ENCODE results near the gene ASCC2. TPM values are rescaled to one million over a fixed set of nuclear protein-coding genes. Genes with fewer than 3 reads are reported as not detected.

ASCC2 gene
- polyA plus RNA-seq, 1 experiment: 62.6 TPM

DNA sequence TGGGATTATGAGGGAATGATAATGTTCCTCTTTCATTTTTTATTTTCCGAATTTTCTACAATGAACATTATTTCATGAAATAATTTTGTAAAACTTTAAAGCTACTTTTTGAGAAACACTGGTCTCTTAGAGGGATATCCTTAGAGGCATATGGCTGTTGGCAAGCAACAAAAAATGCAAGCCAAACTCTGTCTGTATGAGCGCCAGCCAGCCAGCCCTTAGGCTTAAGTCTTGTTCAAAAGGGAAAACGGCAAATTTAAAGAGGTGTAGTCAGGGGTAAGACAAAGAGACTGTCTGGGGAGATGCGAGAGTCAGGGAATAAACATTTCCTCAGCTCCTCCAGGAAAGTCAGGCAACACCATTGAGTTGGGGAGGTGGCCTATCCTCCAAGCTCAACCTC lies 22.5 kb downstream of the ASCC2 start:
- H3K4me3 ChIP-seq (ENCODE audit: low read depth, low read length): no peak overlapping the region
- no peak for DNase-seq (ENCODE audit: low read depth)
- H3K36me3 ChIP-seq (ENCODE audit: control insufficient read depth, insufficient read depth, low read length): peaks cover 22% of the 10 kb centered on the region
- no peaks in the 10 kb centered on the region for H3K27me3 ChIP-seq (ENCODE audit: control insufficient read depth, insufficient read depth, low read length)
- CTCF ChIA-PET: no interaction called here
- TF ChIP-seq, protein P1, sequence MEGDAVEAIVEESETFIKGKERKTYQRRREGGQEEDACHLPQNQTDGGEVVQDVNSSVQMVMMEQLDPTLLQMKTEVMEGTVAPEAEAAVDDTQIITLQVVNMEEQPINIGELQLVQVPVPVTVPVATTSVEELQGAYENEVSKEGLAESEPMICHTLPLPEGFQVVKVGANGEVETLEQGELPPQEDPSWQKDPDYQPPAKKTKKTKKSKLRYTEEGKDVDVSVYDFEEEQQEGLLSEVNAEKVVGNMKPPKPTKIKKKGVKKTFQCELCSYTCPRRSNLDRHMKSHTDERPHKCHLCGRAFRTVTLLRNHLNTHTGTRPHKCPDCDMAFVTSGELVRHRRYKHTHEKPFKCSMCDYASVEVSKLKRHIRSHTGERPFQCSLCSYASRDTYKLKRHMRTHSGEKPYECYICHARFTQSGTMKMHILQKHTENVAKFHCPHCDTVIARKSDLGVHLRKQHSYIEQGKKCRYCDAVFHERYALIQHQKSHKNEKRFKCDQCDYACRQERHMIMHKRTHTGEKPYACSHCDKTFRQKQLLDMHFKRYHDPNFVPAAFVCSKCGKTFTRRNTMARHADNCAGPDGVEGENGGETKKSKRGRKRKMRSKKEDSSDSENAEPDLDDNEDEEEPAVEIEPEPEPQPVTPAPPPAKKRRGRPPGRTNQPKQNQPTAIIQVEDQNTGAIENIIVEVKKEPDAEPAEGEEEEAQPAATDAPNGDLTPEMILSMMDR (IDR thresholded peaks at IDR 0.05; ENCODE audit: insufficient read depth, low read depth, low read length): no peak
- POLR2A ChIA-PET: interaction anchor here (0.6 kb wide), 1 partner anchor 205 kb away, joined by 8 read pairs; no protein-coding TSS in a partner anchor

DNA sequence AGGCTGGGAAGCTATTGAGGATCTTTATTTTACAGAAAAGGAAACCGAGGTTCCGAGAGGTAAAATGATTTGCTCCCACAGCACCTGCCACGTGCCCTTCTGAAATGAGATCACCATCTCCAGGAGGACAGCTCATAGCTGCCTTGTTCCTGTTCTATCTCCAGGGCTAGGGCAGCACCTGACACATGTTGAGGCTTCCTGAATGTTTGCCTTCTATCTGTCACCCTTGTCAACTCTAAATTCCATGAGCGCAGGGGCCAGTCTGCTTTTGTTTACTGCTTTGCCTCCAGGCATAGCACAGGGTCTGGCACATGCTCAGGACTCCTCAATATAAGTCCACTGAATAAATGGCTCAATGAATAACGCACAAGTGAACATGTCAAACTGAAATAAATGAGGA lies 24.1 kb downstream of the ASCC2 start:
- Histone ChIP-seq H3K27me3 (ENCODE audit: control insufficient read depth, insufficient read depth, low read length) (no peaks in the 10 kb centered on the region), H3K4me3 (ENCODE audit: low read depth, low read length) (no peak overlapping the region), H3K36me3 (ENCODE audit: control insufficient read depth, insufficient read depth, low read length) (peaks cover 24% of the 10 kb centered on the region)
- DNase-seq (ENCODE audit: low read depth): no peak
- ChIA-PET POLR2A (no interaction called here), CTCF (interaction anchor here (1.0 kb wide), 1 partner anchor 191 kb away, joined by 3 read pairs; no protein-coding TSS in a partner anchor)
- TF ChIP-seq, protein P1 (IDR thresholded peaks at IDR 0.05; ENCODE audit: insufficient read depth, low read depth, low read length): no peak

DNA sequence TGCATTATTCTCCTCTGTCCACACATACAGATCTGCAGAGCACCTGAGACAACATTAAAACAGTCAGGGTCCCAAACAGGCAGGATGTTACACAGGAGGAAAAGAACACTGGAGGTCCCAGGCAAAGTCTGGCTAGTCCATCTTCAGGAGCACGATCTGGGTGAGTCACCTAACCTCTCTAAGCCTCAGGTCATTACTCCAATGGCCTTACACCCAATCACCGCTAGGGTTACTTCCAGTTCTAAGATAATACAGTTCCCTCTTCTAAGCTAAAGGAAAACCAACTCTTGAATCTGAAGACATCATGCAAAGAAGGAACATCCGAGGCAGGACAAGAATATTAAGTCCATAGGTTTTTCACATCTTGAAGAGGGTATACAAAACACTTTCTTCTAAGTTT lies 24.5 kb downstream of the ASCC2 start:
- TF ChIP-seq, protein P1 (IDR thresholded peaks at IDR 0.05; ENCODE audit: insufficient read depth, low read depth, low read length): no peak
- H3K27me3 ChIP-seq (ENCODE audit: control insufficient read depth, insufficient read depth, low read length): no peaks in the 10 kb centered on the region
- ChIA-PET CTCF (no interaction called here), POLR2A (no interaction called here)
- DNase-seq (ENCODE audit: low read depth): no peak
- no peak overlapping the region for H3K4me3 ChIP-seq (ENCODE audit: low read depth, low read length)
- peaks cover 24% of the 10 kb centered on the region for H3K36me3 ChIP-seq (ENCODE audit: control insufficient read depth, insufficient read depth, low read length)

DNA sequence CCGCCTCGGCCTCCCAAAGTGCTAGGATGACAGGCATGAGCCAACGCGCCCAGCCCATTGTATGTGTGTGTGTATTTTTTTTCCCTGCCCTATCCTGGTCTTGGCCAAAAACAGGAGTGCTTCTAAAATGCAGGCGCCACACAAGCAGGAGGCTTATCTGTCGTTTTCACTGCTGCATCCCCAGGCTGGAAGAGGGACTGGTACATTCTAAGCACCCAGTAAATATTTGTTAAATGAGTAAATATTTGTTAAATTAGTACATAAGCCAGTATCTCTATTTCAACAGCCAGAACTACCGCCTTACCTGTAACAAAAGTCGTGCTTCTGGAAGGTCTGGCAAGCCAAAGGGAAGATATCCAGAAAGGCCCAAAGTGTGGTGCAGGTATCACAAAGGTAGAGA lies 24.9 kb downstream of the ASCC2 start:
- POLR2A ChIA-PET: no interaction called here
- H3K36me3 ChIP-seq (ENCODE audit: control insufficient read depth, insufficient read depth, low read length): peaks cover 27% of the 10 kb centered on the region
- CTCF ChIA-PET: no interaction called here
- no peak overlapping the region for H3K4me3 ChIP-seq (ENCODE audit: low read depth, low read length)
- H3K27me3 ChIP-seq (ENCODE audit: control insufficient read depth, insufficient read depth, low read length): no peaks in the 10 kb centered on the region
- TF ChIP-seq, protein P1 (IDR thresholded peaks at IDR 0.05; ENCODE audit: insufficient read depth, low read depth, low read length): no peak
- no peak for DNase-seq (ENCODE audit: low read depth)

DNA sequence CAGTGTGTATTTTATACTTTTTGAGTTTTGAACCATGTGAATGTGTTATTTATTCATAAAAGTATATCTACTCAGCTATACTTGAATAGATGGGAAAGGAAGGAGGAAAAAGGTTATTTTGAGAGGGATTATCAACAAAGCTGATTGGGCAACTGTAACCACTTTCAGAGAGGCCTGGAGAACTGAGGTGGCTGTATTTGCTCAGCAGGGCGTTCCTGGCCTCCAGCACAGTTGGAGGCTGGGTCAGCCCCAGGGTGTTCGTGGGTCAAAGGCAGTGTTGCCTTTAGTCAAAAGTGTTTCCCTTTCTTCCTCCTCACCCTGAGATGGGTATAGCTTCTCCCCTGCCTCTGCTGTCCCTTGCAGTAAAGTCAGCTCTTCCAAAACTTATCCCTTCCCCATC lies 26.7 kb downstream of the ASCC2 start:
- DNase-seq (ENCODE audit: low read depth): no peak
- ChIA-PET POLR2A (no interaction called here), CTCF (interaction anchor here (1.1 kb wide), 1 partner anchor 17 kb away, joined by 3 read pairs; no protein-coding TSS in a partner anchor)
- no peak overlapping the region for H3K4me3 ChIP-seq (ENCODE audit: low read depth, low read length)
- TF ChIP-seq, protein P1 (IDR thresholded peaks at IDR 0.05; ENCODE audit: insufficient read depth, low read depth, low read length): no peak
- peaks cover 32% of the 10 kb centered on the region for H3K36me3 ChIP-seq (ENCODE audit: control insufficient read depth, insufficient read depth, low read length)
- H3K27me3 ChIP-seq (ENCODE audit: control insufficient read depth, insufficient read depth, low read length): no peaks in the 10 kb centered on the region
